Measurements from ENCODE around the gene SHANK3.

The SHANK3 gene

GRCh38 chr22:50702261-50702671 lies 29.6 kb downstream of the SHANK3 start:
- DNase-seq (ENCODE audit: low read depth) = no peak
- H3K4me3 ChIP-seq (ENCODE audit: low read length) = no peak overlapping the region
- TF ChIP-seq, protein P1, sequence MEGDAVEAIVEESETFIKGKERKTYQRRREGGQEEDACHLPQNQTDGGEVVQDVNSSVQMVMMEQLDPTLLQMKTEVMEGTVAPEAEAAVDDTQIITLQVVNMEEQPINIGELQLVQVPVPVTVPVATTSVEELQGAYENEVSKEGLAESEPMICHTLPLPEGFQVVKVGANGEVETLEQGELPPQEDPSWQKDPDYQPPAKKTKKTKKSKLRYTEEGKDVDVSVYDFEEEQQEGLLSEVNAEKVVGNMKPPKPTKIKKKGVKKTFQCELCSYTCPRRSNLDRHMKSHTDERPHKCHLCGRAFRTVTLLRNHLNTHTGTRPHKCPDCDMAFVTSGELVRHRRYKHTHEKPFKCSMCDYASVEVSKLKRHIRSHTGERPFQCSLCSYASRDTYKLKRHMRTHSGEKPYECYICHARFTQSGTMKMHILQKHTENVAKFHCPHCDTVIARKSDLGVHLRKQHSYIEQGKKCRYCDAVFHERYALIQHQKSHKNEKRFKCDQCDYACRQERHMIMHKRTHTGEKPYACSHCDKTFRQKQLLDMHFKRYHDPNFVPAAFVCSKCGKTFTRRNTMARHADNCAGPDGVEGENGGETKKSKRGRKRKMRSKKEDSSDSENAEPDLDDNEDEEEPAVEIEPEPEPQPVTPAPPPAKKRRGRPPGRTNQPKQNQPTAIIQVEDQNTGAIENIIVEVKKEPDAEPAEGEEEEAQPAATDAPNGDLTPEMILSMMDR (conservative IDR thresholded peaks at IDR 0.05; ENCODE audit: low read length) = no peak

DNA sequence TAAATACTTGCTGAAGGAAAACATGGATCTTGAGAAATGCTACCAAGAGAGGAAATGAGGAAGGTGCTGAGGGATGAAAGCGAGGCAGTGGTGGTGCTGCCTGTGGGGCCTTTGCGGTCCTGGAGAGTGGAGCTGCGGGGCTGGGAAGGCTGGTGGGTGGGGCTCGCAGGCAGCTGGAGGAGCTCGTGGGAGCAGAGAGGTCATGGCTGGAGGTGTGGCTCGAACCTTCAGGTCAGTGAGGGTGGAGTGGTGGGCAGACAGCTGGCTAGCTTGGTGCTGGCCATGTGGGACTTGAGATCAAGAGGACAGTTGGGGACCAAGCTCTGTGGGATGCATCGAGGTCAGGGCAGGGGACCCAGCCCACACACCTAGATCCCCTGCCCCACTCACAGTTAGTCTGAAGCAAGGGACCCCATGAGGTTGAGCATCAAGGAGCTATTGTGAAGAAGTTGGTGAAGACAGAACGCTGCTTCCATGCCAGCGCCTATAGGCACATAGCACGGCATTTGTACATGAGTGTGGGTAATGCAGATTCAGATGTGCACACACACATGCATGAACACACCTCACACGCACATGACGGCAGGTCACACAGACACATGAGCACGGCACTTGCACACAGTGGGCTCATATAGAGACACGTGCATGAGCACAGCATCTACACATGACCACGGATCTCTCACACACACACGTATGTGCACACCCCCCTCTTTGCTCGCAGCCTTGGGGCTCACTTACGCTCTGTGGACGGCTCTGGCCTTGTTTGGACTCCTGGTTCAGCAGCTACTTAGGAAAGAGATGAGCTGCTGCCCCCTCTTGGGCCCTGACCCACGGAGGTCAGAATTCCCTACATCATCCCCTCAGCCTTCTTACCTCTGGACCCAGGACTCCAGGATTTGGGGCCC lies 30.4 kb downstream of the SHANK3 start:
- H3K4me3 ChIP-seq (ENCODE audit: low read length) = no peak overlapping the region
- TF ChIP-seq, protein P1 (conservative IDR thresholded peaks at IDR 0.05; ENCODE audit: low read length) = no peak
- no peak for DNase-seq (ENCODE audit: low read depth)

DNA sequence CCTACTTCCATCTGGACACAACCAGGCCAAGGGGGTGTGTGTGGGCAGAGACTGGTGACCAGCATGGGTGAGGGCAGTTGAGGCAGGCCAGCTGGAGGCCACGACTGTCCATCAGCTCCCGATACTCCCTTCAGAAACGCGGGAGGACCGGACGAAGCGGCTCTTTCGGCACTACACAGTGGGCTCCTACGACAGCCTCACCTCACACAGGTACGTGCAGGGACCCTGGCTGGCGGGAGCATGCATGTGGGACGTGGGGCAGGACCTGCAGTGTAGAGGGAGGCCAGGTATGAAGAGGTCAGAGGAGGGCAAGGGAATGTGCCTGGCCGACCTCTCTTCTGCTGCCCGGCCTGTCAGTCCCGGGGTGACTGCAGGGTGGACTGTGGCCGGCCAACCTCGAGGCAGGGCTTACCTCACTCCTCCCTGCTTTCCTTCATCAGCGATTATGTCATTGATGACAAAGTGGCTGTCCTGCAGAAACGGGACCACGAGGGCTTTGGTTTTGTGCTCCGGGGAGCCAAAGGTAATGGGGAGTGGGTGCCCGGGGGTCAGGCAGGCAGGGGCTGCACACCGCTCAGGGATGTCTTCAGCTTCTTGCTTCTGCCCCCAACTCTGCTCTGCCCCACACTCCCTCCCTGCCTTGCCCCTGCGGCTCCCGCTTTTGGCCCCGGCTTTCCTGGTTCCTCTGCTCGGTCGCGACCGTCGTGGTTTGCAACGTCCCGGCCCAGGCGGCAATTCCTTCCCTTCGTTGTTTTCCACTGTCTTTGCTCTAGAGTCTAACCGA lies 31.3 kb downstream of the SHANK3 start:
- TF ChIP-seq, protein P1 (conservative IDR thresholded peaks at IDR 0.05; ENCODE audit: low read length) = no peak
- no peak overlapping the region for H3K4me3 ChIP-seq (ENCODE audit: low read length)

DNA sequence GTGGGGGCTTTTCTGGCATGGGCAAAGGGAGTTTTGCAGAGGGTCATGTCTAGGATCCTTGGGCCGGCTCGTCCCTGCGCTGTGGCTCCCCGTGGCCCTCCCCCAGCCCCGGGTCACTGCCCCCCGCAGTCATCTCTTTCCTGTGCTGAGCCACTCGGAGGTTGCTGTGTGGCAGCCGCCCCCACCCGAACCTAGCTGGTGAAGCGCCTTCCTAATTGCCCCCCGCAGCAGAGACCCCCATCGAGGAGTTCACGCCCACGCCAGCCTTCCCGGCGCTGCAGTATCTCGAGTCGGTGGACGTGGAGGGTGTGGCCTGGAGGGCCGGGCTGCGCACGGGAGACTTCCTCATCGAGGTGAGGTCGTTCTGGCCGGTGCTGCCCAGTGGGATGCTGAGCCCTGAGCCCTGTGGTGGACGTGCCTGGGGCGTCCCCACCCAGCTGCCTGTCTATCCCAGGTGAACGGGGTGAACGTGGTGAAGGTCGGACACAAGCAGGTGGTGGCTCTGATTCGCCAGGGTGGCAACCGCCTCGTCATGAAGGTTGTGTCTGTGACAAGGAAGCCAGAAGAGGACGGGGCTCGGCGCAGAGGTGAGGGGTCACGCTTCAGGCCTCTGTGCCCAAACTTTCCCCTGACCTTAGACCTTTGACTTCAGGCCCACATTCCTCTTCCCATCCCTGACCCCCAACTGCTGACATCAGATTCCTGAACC lies 32.0 kb downstream of the SHANK3 start:
- TF ChIP-seq, protein P1 (conservative IDR thresholded peaks at IDR 0.05; ENCODE audit: low read length) = no peak
- no peak overlapping the region for H3K4me3 ChIP-seq (ENCODE audit: low read length)
- DNase-seq (ENCODE audit: low read depth) = no peak

More for the DNA sequence above, 31.3 kb downstream of the SHANK3 start:
- no peak for DNase-seq (ENCODE audit: low read depth)

GRCh38 chr22:50705219-50705691 lies 32.6 kb downstream of the SHANK3 start:
- TF ChIP-seq, protein P1 (conservative IDR thresholded peaks at IDR 0.05; ENCODE audit: low read length) = no peak
- H3K4me3 ChIP-seq (ENCODE audit: low read length) = no peak overlapping the region
- DNase-seq (ENCODE audit: low read depth) = no peak

- TF ChIP-seq, protein P1 (conservative IDR thresholded peaks at IDR 0.05; ENCODE audit: low read length) = no peak
- no peak for DNase-seq (ENCODE audit: low read depth)
- no peak overlapping the region for H3K4me3 ChIP-seq (ENCODE audit: low read length)
Observed at GRCh38 chr22:50705851-50706351, 33.3 kb downstream of the SHANK3 start.
